Measurements from ENCODE around the gene RNF167. TPM values are rescaled to one million over a fixed set of nuclear protein-coding genes. Genes with fewer than 3 reads are reported as not detected.

The RNF167 gene
- total and polyA plus RNA-seq, 2 of the 13 experiments (the other 11 are each of a cell fraction or from before 2014, with no cell fraction given), result 44.1 to 45.4 TPM

- TF ChIP-seq ZNF431 (CRISPR knock-in tag; IDR thresholded peaks at IDR 0.05; ENCODE audit: borderline replicate concordance, low read depth) (no peak), ZNF317 (CRISPR knock-in tag; IDR thresholded peaks at IDR 0.05) (no peak), ZNF280B (CRISPR knock-in tag; IDR thresholded peaks at IDR 0.05; ENCODE audit: borderline replicate concordance) (no peak), FOSL1 (CRISPR knock-in tag; IDR thresholded peaks at IDR 0.05; ENCODE audit: borderline replicate concordance) (no peak), ADNP (CRISPR knock-in tag; IDR thresholded peaks at IDR 0.05) (0 out of 2 replicates have a peak, but pooled peaks have one; percentile 51), CHD4 (IDR thresholded peaks at IDR 0.05; ENCODE audit: borderline replicate concordance, low read length) (0 out of 2 replicates have a peak, but pooled peaks have one; percentile 31), ATRX (CRISPR knock-in tag; IDR thresholded peaks at IDR 0.05; ENCODE audit: borderline replicate concordance) (no peak), ZNF224 (CRISPR knock-in tag; IDR thresholded peaks at IDR 0.05) (0 out of 2 replicates have a peak, but pooled peaks have one; percentile 66), GMEB1 (CRISPR knock-in tag; IDR thresholded peaks at IDR 0.05; ENCODE audit: borderline replicate concordance) (peak; percentile 98), ATF1 (CRISPR knock-in tag; IDR thresholded peaks at IDR 0.05) (no peak), TCF7L2 (IDR thresholded peaks at IDR 0.05; ENCODE audit: low read depth, low read length) (no peak), GRHL1 (CRISPR knock-in tag; conservative IDR thresholded peaks at IDR 0.05) (no peak), TBX3 (IDR thresholded peaks at IDR 0.05; ENCODE audit: borderline replicate concordance) (no peak), TBP (CRISPR knock-in tag; IDR thresholded peaks at IDR 0.05) (no peak), MEIS1 (CRISPR knock-in tag; IDR thresholded peaks at IDR 0.05; ENCODE audit: borderline replicate concordance) (no peak; the same call in 1 of the 2 replicates), ZNF282 (IDR thresholded peaks at IDR 0.05; ENCODE audit: partially characterized antibody) (no peak), ZHX2 (IDR thresholded peaks at IDR 0.05; ENCODE audit: low read depth) (peak; percentile 45; the same call in 1 of the 2 replicates), ZHX2 (CRISPR knock-in tag; IDR thresholded peaks at IDR 0.05; ENCODE audit: borderline replicate concordance) (no peak)
These were observed 47.1 kb downstream of the RNF167 start, which contains the start of gene CAMTA2 (continued) for GRCh38 chr17:4986951-4987766.

Measured in HepG2 (cell line).